Measurements from ENCODE around the gene CACNB2.

DNA sequence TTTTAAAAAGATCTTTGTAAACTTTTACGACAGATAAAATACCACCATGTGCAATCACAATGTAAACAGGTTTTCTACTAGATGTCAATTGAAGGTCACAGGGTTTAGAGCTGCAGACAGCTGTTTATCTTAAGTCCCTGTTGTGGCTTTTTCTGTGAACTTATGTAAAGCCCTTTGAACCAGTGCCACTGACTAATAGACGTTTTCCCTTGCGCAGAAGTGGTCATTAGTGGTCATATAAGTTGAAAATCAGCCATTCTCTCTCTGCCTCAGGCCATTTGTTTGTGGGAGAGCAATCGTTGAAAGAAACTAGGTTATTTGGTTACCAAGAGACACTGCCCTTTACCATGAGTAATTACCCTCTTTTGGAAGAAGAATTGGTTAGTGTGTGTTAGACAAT lies 23.9 kb downstream of the CACNB2 start:
- TF ChIP-seq, protein P1, sequence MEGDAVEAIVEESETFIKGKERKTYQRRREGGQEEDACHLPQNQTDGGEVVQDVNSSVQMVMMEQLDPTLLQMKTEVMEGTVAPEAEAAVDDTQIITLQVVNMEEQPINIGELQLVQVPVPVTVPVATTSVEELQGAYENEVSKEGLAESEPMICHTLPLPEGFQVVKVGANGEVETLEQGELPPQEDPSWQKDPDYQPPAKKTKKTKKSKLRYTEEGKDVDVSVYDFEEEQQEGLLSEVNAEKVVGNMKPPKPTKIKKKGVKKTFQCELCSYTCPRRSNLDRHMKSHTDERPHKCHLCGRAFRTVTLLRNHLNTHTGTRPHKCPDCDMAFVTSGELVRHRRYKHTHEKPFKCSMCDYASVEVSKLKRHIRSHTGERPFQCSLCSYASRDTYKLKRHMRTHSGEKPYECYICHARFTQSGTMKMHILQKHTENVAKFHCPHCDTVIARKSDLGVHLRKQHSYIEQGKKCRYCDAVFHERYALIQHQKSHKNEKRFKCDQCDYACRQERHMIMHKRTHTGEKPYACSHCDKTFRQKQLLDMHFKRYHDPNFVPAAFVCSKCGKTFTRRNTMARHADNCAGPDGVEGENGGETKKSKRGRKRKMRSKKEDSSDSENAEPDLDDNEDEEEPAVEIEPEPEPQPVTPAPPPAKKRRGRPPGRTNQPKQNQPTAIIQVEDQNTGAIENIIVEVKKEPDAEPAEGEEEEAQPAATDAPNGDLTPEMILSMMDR (conservative IDR thresholded peaks at IDR 0.05 in 1 of 2, IDR thresholded peaks at IDR 0.05 in 1 of 2; ENCODE audit: extremely low read depth in 1 of 2, insufficient read depth in 1 of 2, low read depth in 1 of 2, low read length in 2 of 2): no peak
- no peak for TF ChIP-seq EZH2 (IDR thresholded peaks at IDR 0.05; ENCODE audit: borderline replicate concordance, low read length)
